ENCODE results near the gene FBXO3. TPM values are rescaled to one million over a fixed set of nuclear protein-coding genes. Genes with fewer than 3 reads are reported as not detected.

FBXO3 gene
- total RNA-seq, 3 donors from 2014 or later (not counting 1 experiment from before 2014, with no cell fraction given): 54.9 to 64.7 (median 56.2) TPM

DNA sequence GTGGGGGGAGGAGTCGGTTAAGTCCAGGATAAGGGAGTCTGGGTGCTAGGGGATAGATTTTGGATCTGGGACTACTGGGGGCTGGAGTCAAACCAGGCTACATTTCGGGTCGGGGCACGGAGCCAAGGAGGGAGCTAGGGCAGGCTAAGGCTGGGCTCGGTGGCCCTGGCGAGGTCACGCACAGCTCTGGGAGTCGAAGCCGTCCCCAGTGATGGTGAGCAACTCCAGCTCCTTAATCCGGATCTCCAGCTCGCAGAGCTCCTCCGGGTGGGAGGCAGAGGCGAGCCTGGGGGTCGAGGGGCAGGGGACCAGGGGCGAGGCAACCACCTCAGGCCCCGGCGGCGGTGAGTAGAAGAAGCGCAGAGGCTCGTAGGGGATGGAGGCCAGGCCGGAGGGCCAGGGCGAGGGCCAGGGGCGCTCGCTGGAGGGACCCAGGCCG lies 74.2 kb downstream of the FBXO3 start:
- intact Hi-C loops (cut with micrococcal nuclease): loop anchor here (1.0 to 2.0 kb wide), 4 partner anchors 35 to 739 kb away; partner anchors contain the start of genes CAT, FBXO3 and HIPK3
- H3K36me3 Mint-ChIP-seq: no peaks in the 10 kb centered on the region
- Histone ChIP-seq H3K9me3 (ENCODE audit: control insufficient read depth, insufficient read depth, low read length) (no peaks in the 10 kb centered on the region), H3K4me1 (ENCODE audit: control insufficient read depth, insufficient read depth, low read length) (peaks cover 12% of the 10 kb centered on the region), H3K27ac (ENCODE audit: low read length) (no peak overlapping the region), H3K27me3 (ENCODE audit: control insufficient read depth, insufficient read depth, low read length) (no peaks in the 10 kb centered on the region), H3K36me3 (ENCODE audit: control insufficient read depth, insufficient read depth, low read length) (no peaks in the 10 kb centered on the region), H3K4me3 (ENCODE audit: low read length) (peak overlapping the region; percentile 69)
- ATAC-seq (no peak), DNase-seq (no peak)
- H3K4me3 Mint-ChIP-seq: peak overlapping the region; percentile 82
- H3K27ac Mint-ChIP-seq: peak overlapping the region in 1 of 2 donors; percentile 80
- peaks cover 16% of the 10 kb centered on the region in 2 donors for H3K4me1 Mint-ChIP-seq
- peaks cover 25 to 26% of the 10 kb centered on the region in 2 donors for H3K27me3 Mint-ChIP-seq (ENCODE audit: low read depth in 2 of 2)
- no peaks in the 10 kb centered on the region for H3K9me3 Mint-ChIP-seq
- 36% methylated on average over 25 of the region's 25 CpGs for WGBS (ENCODE audit: insufficient coverage)
- no peak for TF ChIP-seq CTCF (IDR thresholded peaks at IDR 0.05)

DNA sequence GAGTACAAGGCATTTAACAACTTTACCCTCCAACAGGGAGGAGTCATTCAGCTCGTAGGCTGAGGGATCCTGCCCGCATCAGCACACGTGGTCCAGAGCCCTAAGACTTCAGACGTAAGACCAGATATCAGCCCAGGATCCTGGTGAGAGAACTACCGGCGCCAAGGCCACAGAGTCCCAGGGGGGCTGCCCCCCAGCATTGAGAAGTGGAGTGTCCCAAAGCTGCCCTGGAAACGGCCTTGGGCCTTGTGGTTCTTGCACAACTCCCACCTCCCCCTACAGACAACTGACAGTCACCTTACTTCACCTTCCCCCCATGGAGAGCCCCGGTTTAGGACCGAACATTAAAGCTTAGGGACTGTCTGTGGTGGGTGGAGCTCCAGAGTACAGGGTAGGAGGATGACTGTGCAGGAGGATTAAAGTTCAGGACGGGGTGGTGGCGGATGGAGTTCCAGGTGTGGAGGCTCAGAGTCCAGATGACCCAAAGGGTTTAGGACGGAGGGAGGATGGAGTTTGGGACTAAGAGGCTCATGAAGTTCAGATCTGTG lies 74.7 kb downstream of the FBXO3 start:
- Histone ChIP-seq H3K4me1 (ENCODE audit: control insufficient read depth, insufficient read depth, low read length) (peaks cover 12% of the 10 kb centered on the region), H3K27ac (ENCODE audit: low read length) (no peak overlapping the region), H3K27me3 (ENCODE audit: control insufficient read depth, insufficient read depth, low read length) (no peaks in the 10 kb centered on the region), H3K4me3 (ENCODE audit: low read length) (no peak overlapping the region), H3K36me3 (ENCODE audit: control insufficient read depth, insufficient read depth, low read length) (no peaks in the 10 kb centered on the region), H3K9me3 (ENCODE audit: control insufficient read depth, insufficient read depth, low read length) (no peaks in the 10 kb centered on the region)
- Mint-ChIP-seq H3K27me3 (ENCODE audit: low read depth in 2 of 2) (peaks cover 25 to 26% of the 10 kb centered on the region in 2 donors), H3K4me1 (peaks cover 16% of the 10 kb centered on the region in 2 donors), H3K36me3 (no peaks in the 10 kb centered on the region), H3K27ac (peak overlapping the region in 1 of 2 donors; percentile 80), H3K4me3 (peak overlapping the region; percentile 82), H3K9me3 (no peaks in the 10 kb centered on the region)
- intact Hi-C loops (cut with micrococcal nuclease): loop anchor here (1.0 to 2.0 kb wide), 4 partner anchors 35 to 739 kb away; partner anchors contain the start of genes CAT, FBXO3 and HIPK3
- WGBS (ENCODE audit: insufficient coverage): 80% methylated on average over 11 of the region's 12 CpGs
- no peak for TF ChIP-seq CTCF (IDR thresholded peaks at IDR 0.05)
- DNase-seq (no peak), ATAC-seq (no peak)

- ATAC-seq (no peak), DNase-seq (no peak)
- H3K36me3 Mint-ChIP-seq: no peaks in the 10 kb centered on the region
- peaks cover 16% of the 10 kb centered on the region in 2 donors for H3K4me1 Mint-ChIP-seq
- Histone ChIP-seq H3K36me3 (ENCODE audit: control insufficient read depth, insufficient read depth, low read length) (no peaks in the 10 kb centered on the region), H3K9me3 (ENCODE audit: control insufficient read depth, insufficient read depth, low read length) (no peaks in the 10 kb centered on the region), H3K4me1 (ENCODE audit: control insufficient read depth, insufficient read depth, low read length) (peaks cover 12% of the 10 kb centered on the region), H3K4me3 (ENCODE audit: low read length) (no peak overlapping the region), H3K27me3 (ENCODE audit: control insufficient read depth, insufficient read depth, low read length) (no peaks in the 10 kb centered on the region), H3K27ac (ENCODE audit: low read length) (no peak overlapping the region)
- peaks cover 25 to 26% of the 10 kb centered on the region in 2 donors for H3K27me3 Mint-ChIP-seq (ENCODE audit: low read depth in 2 of 2)
- H3K4me3 Mint-ChIP-seq: no peak overlapping the region
- intact Hi-C loops (cut with micrococcal nuclease): no loop called here
- TF ChIP-seq CTCF (IDR thresholded peaks at IDR 0.05): no peak
- no peak overlapping the region for H3K27ac Mint-ChIP-seq
- H3K9me3 Mint-ChIP-seq: no peaks in the 10 kb centered on the region
- 93% methylated on average over 3 of the region's 5 CpGs for WGBS (ENCODE audit: insufficient coverage)
These were observed 75.4 kb downstream of the FBXO3 start for GRCh38 chr11:33698921-33699320.

DNA sequence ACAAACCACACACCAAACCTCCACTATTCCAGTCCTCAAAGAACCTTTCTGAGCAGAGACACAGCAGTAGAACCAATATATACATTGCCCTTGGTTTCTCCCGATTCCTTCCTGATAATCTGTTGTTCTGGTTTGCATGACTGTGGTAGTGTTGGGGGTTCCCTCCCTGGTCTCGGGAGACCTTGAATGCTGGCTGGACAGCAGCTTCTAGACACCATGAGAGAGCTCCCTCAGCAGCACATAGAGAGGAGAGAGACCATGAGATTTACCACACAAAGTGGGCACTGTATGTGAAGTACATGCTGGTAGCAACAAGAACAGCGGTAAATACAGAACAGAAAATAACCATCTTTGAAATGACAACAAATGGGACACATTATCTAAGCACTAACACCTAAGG lies 76.3 kb downstream of the FBXO3 start:
- Histone ChIP-seq H3K4me3 (ENCODE audit: low read length) (no peak overlapping the region), H3K9me3 (ENCODE audit: control insufficient read depth, insufficient read depth, low read length) (no peaks in the 10 kb centered on the region), H3K36me3 (ENCODE audit: control insufficient read depth, insufficient read depth, low read length) (no peaks in the 10 kb centered on the region), H3K27me3 (ENCODE audit: control insufficient read depth, insufficient read depth, low read length) (no peaks in the 10 kb centered on the region), H3K27ac (ENCODE audit: low read length) (no peak overlapping the region), H3K4me1 (ENCODE audit: control insufficient read depth, insufficient read depth, low read length) (peaks cover 12% of the 10 kb centered on the region)
- intact Hi-C loops (cut with micrococcal nuclease): no loop called here
- DNase-seq (no peak), ATAC-seq (no peak)
- Mint-ChIP-seq H3K4me1 (peaks cover 16% of the 10 kb centered on the region in 2 donors), H3K27ac (no peak overlapping the region), H3K4me3 (no peak overlapping the region), H3K27me3 (ENCODE audit: low read depth in 2 of 2) (peaks cover 25 to 26% of the 10 kb centered on the region in 2 donors), H3K9me3 (no peaks in the 10 kb centered on the region), H3K36me3 (no peaks in the 10 kb centered on the region)
- WGBS (ENCODE audit: insufficient coverage): 82% methylated on average over 2 of the region's 3 CpGs
- no peak for TF ChIP-seq CTCF (IDR thresholded peaks at IDR 0.05)
